NCI-H510A (cell line): ENCODE data around the gene ANGPTL1.
"Not testable (repeated sequence)": the region's sequence is repeated elsewhere in the genome, so short reads cannot be mapped to it uniquely, and the experiment has no call there.

Experiments
- DNase-seq: peaks from one replicate; lab custom pipeline; 2025; lab: John Stamatoyannopoulos, UW

Gene ANGPTL1

GRCh38 chr1:178864326-178864725 lies 6.6 kb downstream of the ANGPTL1 start:
- DNase-seq: no peak

GRCh38 chr1:178862864-178863263 lies 8.0 kb downstream of the ANGPTL1 start:
- DNase-seq: no peak

- DNase-seq: no peak
Observed at GRCh38 chr1:178862416-178862815, 8.5 kb downstream of the ANGPTL1 start.

- DNase-seq: no peak
Observed at GRCh38 chr1:178857126-178857525, 13.8 kb downstream of the ANGPTL1 start.

- no peak for DNase-seq
Observed at GRCh38 chr1:178849918-178850317, 21.0 kb downstream of the ANGPTL1 start.

DNA sequence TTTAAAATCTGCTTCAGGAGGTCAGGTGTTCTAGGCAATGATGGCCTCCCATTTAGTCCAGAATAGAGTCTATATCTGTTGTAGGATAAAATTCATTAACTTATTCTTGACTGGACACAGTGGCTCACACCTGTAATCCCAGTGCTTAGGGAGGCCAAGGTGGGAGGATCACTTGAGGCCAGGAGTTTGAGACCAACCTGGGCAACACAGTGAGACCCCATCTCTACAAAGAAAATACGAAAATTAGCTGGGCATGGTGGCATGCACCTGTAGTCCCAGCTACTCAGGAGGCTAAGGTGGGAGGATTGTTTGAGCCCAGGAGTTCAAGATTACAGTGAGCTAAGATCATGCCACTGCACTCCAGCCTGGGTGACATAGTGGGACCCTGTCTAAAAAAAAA lies 23.0 kb downstream of the ANGPTL1 start:
- DNase-seq: not testable (repeated sequence)

DNA sequence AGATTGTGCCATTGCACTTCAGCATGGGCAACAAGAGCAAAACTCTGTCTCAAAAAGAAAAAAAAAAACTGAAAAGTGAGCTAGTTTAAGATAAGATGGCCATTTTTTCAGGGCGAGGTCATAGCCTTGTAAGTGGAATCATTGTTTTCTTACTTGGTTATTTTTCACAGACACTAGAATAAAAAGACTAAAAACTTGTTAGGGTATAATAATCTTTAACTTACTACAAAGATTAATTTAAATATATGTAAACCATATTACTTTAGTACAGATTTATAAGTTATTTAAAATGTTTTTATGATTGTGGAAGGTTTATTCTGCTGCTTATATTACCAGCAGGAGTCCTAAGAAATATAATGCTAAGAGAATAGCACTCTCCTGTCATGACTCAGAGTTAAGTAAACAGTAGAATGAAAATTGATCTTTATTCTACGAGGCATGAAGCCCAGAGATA lies 23.5 kb downstream of the ANGPTL1 start:
- DNase-seq: no peak

- DNase-seq: no peak
Observed at GRCh38 chr1:178846306-178846705, 24.6 kb downstream of the ANGPTL1 start.

DNA sequence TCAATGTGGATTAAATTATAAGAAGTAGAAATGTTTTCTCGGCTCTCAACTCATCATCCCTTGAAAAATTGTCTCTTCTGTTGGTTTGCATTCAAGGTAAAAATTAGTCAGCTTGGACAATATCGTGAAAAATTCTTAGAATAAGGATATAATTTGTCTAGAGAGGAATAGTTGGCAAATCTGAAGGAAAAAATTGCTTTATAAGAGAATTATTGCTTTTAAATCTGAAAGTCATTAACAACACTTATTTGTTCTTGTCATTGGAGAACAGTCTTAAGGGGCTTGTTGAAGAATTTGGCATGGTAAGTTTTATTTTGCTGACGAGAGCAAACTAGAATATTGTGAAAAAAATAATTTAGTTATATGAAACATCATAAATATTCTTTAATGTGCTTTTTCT lies 26.4 kb downstream of the ANGPTL1 start:
- DNase-seq: no peak

DNA sequence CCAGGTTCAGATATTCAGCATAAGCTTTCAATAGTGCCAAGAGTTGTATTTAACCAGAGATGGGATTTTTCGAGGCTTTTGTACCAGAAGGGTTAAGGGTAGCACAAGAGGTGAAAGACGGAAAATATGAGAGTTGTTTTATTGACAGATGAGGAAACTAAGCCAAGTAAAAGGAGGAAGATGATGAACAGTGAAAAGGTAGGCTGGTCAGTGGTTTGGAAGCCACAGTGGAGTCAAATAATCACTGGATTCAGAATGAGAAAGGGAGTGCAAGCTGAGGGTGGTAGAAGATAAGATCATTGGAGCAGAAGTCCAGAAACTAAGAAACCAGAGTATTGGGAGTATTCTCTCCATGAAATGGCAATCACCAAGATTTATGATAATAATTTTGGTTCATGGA lies 45.7 kb downstream of the ANGPTL1 start:
- DNase-seq: no peak

- DNase-seq: no peak
Observed at GRCh38 chr1:178821134-178821866, 49.6 kb downstream of the ANGPTL1 start.

- DNase-seq: no peak
Observed at GRCh38 chr1:178819123-178819522, 51.8 kb downstream of the ANGPTL1 start.

DNA sequence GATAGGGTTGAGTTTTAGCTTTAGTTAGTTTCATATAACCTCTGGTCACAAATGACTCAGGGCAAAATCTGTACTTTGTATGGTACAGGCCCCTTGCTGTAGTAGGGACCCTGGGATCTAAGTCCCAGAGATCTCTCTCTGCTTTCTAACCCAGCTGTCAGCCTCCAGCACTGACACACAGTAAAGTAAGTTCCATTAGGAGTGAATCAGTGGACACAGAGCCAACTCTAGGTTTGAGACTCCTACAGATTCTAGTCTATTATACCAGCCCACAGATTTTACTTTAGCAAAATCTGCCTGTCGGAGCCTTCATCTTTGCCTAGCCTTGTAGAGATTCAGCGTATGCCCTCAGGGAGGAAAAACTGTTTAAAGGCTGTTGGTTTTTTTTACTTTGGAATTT lies 52.5 kb downstream of the ANGPTL1 start:
- no peak for DNase-seq

DNA sequence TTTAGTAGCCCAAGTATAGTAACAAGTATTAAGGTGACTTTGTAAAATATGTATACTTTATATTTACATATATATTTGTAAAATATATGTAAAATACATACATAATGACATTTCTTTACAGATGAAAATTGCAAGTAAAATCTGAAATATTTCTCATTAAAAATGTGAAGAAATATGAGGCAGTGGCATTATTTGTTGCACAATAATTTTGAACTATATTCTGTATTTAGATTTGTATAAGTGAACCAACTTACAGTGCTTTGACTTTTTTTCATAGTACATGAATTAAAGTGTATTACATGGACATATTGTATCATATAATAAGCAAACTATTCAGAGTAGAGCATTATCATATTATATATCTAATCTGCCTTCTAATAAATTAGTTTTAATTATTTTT lies 60.3 kb downstream of the ANGPTL1 start:
- no peak for DNase-seq

- no peak for DNase-seq
Observed at GRCh38 chr1:178808529-178808928, 62.3 kb downstream of the ANGPTL1 start.

- no peak for DNase-seq
Observed at GRCh38 chr1:178806665-178807300, 64.1 kb downstream of the ANGPTL1 start.

- DNase-seq: no peak
Observed at GRCh38 chr1:178802873-178803272, 68.0 kb downstream of the ANGPTL1 start.
